Esophagus muscularis mucosa (tissue), 4 donors: ENCODE results near the gene ADAMTS9. TPM values are rescaled to one million over a fixed set of nuclear protein-coding genes. Genes with fewer than 3 reads are reported as not detected.

Experiments used
- DNase-seq: peaks from one replicate; pipeline ENCODE4 v3.0.0-alpha.2; 2017; ENCODE audit errors: extremely low spot score
- H3K27ac ChIP-seq, 4 donors: fragments of 200-600 bp; sonication (generic); replicated peaks in 1 of 4; 1 replicate in 3 of 4; 2 replicates in 1 of 4; pipeline ENCODE4 v1.5.1; 2016 to 2019; ENCODE audit warnings: mild to moderate bottlenecking in 1 of 4
- H3K27me3 ChIP-seq, 4 donors: fragments of 200-600 bp; sonication (generic); one replicate each; pipeline versions ENCODE4 v1.5.1 to v1.6.0; 2016 to 2019
- H3K36me3 ChIP-seq, 4 donors: fragments of 200-600 bp; sonication (generic); one replicate each; pipeline ENCODE4 v1.5.1; 2016 to 2019
- H3K4me1 ChIP-seq, 4 donors: fragments of 200-600 bp; sonication (generic); one replicate each; pipeline ENCODE4 v1.5.1; 2016 to 2019
- H3K4me3 ChIP-seq, 4 donors: fragments of 200-600 bp; sonication (generic); 1 replicate in 2 of 4; 2 replicates in 2 of 4; pipeline ENCODE4 v1.5.1; 2016 to 2019; ENCODE audit warnings: mild to moderate bottlenecking in 4 of 4, moderate library complexity in 1 of 4
- H3K9me3 ChIP-seq, 4 donors: fragments of 200-600 bp; sonication (generic); 1 replicate in 3 of 4; 2 replicates in 1 of 4; pipeline ENCODE4 v1.5.1; 2016 to 2019
- EP300 ChIP-seq: sonication (generic); formaldehyde crosslinking; IDR thresholded peaks from one replicate; pipeline ENCODE4 v1.6.1; 2017; ENCODE audit warnings: antibody characterized with exemption
- POLR2A ChIP-seq: fragments of 450-650 bp; IDR thresholded peaks from one replicate; pipeline ENCODE4 v1.6.1; 2017; ENCODE audit warnings: antibody characterized with exemption, moderate library complexity, mild to moderate bottlenecking, low read depth
- POLR2AphosphoS5 ChIP-seq, 2 donors: sonication (generic); formaldehyde crosslinking; IDR thresholded peaks; one replicate each; pipeline ENCODE4 v1.6.1; 2017; ENCODE audit warnings: antibody characterized with exemption in 2 of 2
- WGBS: methylation state at CpG from one replicate; pipeline ENCODE4 v1.1.5; 2018; 5-methylcytosine and 5-hydroxymethylcytosine counted together
- intact Hi-C: fragments of 100-400 bp; cut with DNase I; formaldehyde crosslinking; loops from one replicate; pipeline ENCODE4 v1.15.1; 2023
- total RNA-seq, 4 donors: library from RNA; depleted of rRNA; stranded (reverse); fragments of >200 nt; gene quantifications; one replicate each; pipeline versions ENCODE4 v1.1.0 to v1.2.1, GENCODE V29; 2016
- TF ChIP-seq, protein P1 (sequence below), 3 experiments: fragments of 200-600 bp in 2 of 3; fragments of 450-650 bp in 1 of 3; sonication (generic) in 2 of 3; IDR thresholded peaks; one replicate each; pipeline ENCODE4 v1.5.1; 2017 to 2019; ENCODE audit warnings: antibody characterized with exemption in 3 of 3, mild to moderate bottlenecking in 2 of 3, moderate library complexity in 1 of 3

The ADAMTS9 gene
- total RNA-seq, 4 donors from 2014 or later: 45.3 to 142 (median 56.6) TPM

DNA sequence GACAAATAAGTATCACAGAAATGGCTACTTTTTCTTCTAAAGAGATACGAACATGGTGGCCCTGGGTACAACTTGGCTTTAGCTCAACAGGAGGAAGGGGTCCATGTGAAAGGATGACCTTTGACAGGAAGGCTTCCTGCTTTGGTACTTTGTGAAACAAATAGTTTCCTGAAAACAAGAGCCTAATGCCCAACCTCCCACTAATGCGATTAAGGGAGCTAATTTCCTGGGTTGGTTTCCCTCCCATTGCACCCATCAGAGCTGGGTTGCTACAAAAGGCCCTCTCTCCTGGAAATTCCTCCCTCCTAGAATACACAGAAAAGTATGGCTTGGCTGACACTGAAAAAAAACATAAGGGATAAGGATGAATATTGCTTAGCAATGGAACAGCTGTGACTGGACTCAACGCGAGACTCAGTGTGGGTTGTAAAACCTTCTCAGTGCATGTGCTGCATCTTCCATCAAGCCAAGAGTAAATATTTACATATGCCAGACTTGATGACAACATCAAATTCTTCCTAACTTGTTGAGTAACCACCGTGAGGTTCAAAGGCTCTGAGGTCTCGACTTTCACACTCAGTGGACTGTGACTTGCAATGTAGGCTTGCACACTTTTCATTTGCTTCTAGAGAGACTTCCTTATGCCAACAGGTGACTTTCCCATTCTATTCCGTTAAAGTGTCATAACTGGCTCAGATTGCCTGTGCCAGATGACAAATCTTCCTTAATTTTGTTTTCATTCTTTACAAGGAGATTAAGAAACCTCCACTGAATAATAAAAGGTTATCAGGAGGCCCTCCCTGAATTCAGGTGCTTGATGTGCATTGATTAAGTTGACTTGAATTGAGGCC, 60.1 kb downstream of the ADAMTS9 start:
- Histone ChIP-seq H3K4me1 (no peaks in the 10 kb centered on the region), H3K27ac (no peak overlapping the region), H3K4me3 (no peak overlapping the region), H3K36me3 (peaks cover 21 to 99% (median 56%) of the 10 kb centered on the region in 4 donors), H3K27me3 (no peaks in the 10 kb centered on the region), H3K9me3 (no peaks in the 10 kb centered on the region)
- DNase-seq: no peak
- intact Hi-C loops: no loop called here
- TF ChIP-seq, protein P1, sequence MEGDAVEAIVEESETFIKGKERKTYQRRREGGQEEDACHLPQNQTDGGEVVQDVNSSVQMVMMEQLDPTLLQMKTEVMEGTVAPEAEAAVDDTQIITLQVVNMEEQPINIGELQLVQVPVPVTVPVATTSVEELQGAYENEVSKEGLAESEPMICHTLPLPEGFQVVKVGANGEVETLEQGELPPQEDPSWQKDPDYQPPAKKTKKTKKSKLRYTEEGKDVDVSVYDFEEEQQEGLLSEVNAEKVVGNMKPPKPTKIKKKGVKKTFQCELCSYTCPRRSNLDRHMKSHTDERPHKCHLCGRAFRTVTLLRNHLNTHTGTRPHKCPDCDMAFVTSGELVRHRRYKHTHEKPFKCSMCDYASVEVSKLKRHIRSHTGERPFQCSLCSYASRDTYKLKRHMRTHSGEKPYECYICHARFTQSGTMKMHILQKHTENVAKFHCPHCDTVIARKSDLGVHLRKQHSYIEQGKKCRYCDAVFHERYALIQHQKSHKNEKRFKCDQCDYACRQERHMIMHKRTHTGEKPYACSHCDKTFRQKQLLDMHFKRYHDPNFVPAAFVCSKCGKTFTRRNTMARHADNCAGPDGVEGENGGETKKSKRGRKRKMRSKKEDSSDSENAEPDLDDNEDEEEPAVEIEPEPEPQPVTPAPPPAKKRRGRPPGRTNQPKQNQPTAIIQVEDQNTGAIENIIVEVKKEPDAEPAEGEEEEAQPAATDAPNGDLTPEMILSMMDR (IDR thresholded peaks at IDR 0.05): no peak
- TF ChIP-seq POLR2A (no peak), POLR2AphosphoS5 (IDR thresholded peaks at IDR 0.05) (no peak), EP300 (no peak)
- 85% methylated on average over 7 of the region's 7 CpGs for WGBS

GRCh38 chr3:64627042-64627441, 60.8 kb downstream of the ADAMTS9 start:
- intact Hi-C loops: no loop called here
- H3K4me1 ChIP-seq: no peaks in the 10 kb centered on the region
- H3K27ac ChIP-seq: no peak overlapping the region
- 96% methylated on average over 5 of the region's 5 CpGs for WGBS
- H3K36me3 ChIP-seq: peaks cover 21 to 99% (median 58%) of the 10 kb centered on the region in 4 donors
- H3K27me3 ChIP-seq: no peaks in the 10 kb centered on the region
- no peak overlapping the region for H3K4me3 ChIP-seq
- no peak for DNase-seq
- TF ChIP-seq EP300 (no peak), POLR2AphosphoS5 (IDR thresholded peaks at IDR 0.05) (no peak), POLR2A (no peak)
- TF ChIP-seq, protein P1 (IDR thresholded peaks at IDR 0.05): no peak
- H3K9me3 ChIP-seq: no peaks in the 10 kb centered on the region

GRCh38 chr3:64625381-64625780, 62.4 kb downstream of the ADAMTS9 start:
- Histone ChIP-seq H3K4me3 (no peak overlapping the region), H3K27ac (no peak overlapping the region), H3K36me3 (peaks cover 12 to 99% (median 60%) of the 10 kb centered on the region in 4 donors), H3K9me3 (no peaks in the 10 kb centered on the region), H3K4me1 (no peaks in the 10 kb centered on the region), H3K27me3 (no peaks in the 10 kb centered on the region)
- TF ChIP-seq POLR2AphosphoS5 (IDR thresholded peaks at IDR 0.05) (no peak), EP300 (no peak), POLR2A (no peak)
- TF ChIP-seq, protein P1 (IDR thresholded peaks at IDR 0.05): no peak
- intact Hi-C loops: no loop called here
- 92% methylated on average over 1 of the region's 1 CpG for WGBS
- DNase-seq: no peak

- WGBS: 46% methylated on average over 2 of the region's 2 CpGs
- no peaks in the 10 kb centered on the region for H3K9me3 ChIP-seq
Observed at GRCh38 chr3:64623125-64623524, 64.7 kb downstream of the ADAMTS9 start.

More at GRCh38 chr3:64623125-64623524, 64.7 kb downstream of the ADAMTS9 start:
- H3K36me3 ChIP-seq: peaks cover 0 to 99% (median 49%) of the 10 kb centered on the region in 4 donors
- TF ChIP-seq, protein P1 (IDR thresholded peaks at IDR 0.05): no peak
- DNase-seq: no peak
- no peaks in the 10 kb centered on the region for H3K4me1 ChIP-seq
- no peaks in the 10 kb centered on the region for H3K27me3 ChIP-seq
- no peak overlapping the region for H3K27ac ChIP-seq
- intact Hi-C loops: no loop called here
- H3K4me3 ChIP-seq: no peak overlapping the region
